Measurements from ENCODE around the gene TNIK.

The TNIK gene

GRCh38 chr3:171419457-171419856, 40.7 kb downstream of the TNIK start:
- DNase-seq, result no peak
- Histone ChIP-seq H4K8ac (ENCODE audit: low read length) (no peak overlapping the region), H2BK5ac (ENCODE audit: low read depth, low read length, poor library complexity, severe bottlenecking) (no peak overlapping the region), H3K23ac (ENCODE audit: low read length in 2 of 2) (no peak overlapping the region), H3K4me3 (ENCODE audit: insufficient read depth in 1 of 2, low read depth in 1 of 2, low read length in 2 of 2) (no peak overlapping the region), H3K14ac (ENCODE audit: low read length in 2 of 2) (no peak overlapping the region), H3K9ac (ENCODE audit: low read length) (no peak overlapping the region), H3K27ac (ENCODE audit: low read length, poor library complexity, severe bottlenecking) (no peak overlapping the region), H3K4me1 (ENCODE audit: control insufficient read depth, insufficient read depth, low read depth, low read length) (no peaks in the 10 kb centered on the region), H2BK120ac (ENCODE audit: low read depth, low read length) (no peak overlapping the region), H3K9me3 (ENCODE audit: control insufficient read depth, low read length) (no peaks in the 10 kb centered on the region), H3K18ac (ENCODE audit: low read depth in 1 of 2, low read length in 2 of 2) (no peak overlapping the region), H2AFZ (ENCODE audit: low read depth, low read length) (no peak overlapping the region), H2BK15ac (ENCODE audit: low read depth, poor library complexity, severe bottlenecking) (no peak overlapping the region), H3K79me1 (replicated peaks; ENCODE audit: low read length, poor library complexity, severe bottlenecking) (peaks cover 14% of the 10 kb centered on the region), H2BK12ac (ENCODE audit: low read length in 2 of 2) (no peak overlapping the region), H3K4ac (ENCODE audit: low read depth in 1 of 2, low read length in 2 of 2) (no peak overlapping the region), H4K91ac (ENCODE audit: low read length) (no peak overlapping the region), H3K27me3 (ENCODE audit: control insufficient read depth in 1 of 2, insufficient read depth in 1 of 2, low read length in 2 of 2) (no peaks in the 10 kb centered on the region), H2AK5ac (ENCODE audit: low read length, severe bottlenecking) (no peak overlapping the region), H3K4me2 (ENCODE audit: low read length, poor library complexity, severe bottlenecking) (no peak overlapping the region), H3K36me3 (ENCODE audit: control insufficient read depth in 1 of 2, insufficient read depth in 2 of 2, low read depth in 1 of 2, low read length in 2 of 2) (no peaks in the 10 kb centered on the region)
- WGBS, result 93% methylated on average over 3 of the region's 3 CpGs

GRCh38 chr3:171417813-171418212, 42.4 kb downstream of the TNIK start:
- no peak overlapping the region for H3K23ac ChIP-seq (ENCODE audit: low read length in 2 of 2)
- DNase-seq, result peak; percentile 94
- no peak overlapping the region for H3K4ac ChIP-seq (ENCODE audit: low read depth in 1 of 2, low read length in 2 of 2)
- H2BK120ac ChIP-seq (ENCODE audit: low read depth, low read length), result no peak overlapping the region
- H3K18ac ChIP-seq (ENCODE audit: low read depth in 1 of 2, low read length in 2 of 2), result peak overlapping the region in 1 of 2 experiments; percentile 75
- H3K14ac ChIP-seq (ENCODE audit: low read length in 2 of 2), result no peak overlapping the region
- no peaks in the 10 kb centered on the region for H3K27me3 ChIP-seq (ENCODE audit: control insufficient read depth in 1 of 2, insufficient read depth in 1 of 2, low read length in 2 of 2)
- H3K27ac ChIP-seq (ENCODE audit: low read length, poor library complexity, severe bottlenecking), result peak overlapping the region; percentile 74
- peaks cover 23% of the 10 kb centered on the region for H3K79me1 ChIP-seq (replicated peaks; ENCODE audit: low read length, poor library complexity, severe bottlenecking)
- peak overlapping the region; percentile 33 for H3K9ac ChIP-seq (ENCODE audit: low read length)
- H3K4me3 ChIP-seq (ENCODE audit: insufficient read depth in 1 of 2, low read depth in 1 of 2, low read length in 2 of 2), result no peak overlapping the region
- no peaks in the 10 kb centered on the region for H3K4me1 ChIP-seq (ENCODE audit: control insufficient read depth, insufficient read depth, low read depth, low read length)
- no peak overlapping the region for H4K8ac ChIP-seq (ENCODE audit: low read length)
- H3K36me3 ChIP-seq (ENCODE audit: control insufficient read depth in 1 of 2, insufficient read depth in 2 of 2, low read depth in 1 of 2, low read length in 2 of 2), result no peaks in the 10 kb centered on the region
- H3K4me2 ChIP-seq (ENCODE audit: low read length, poor library complexity, severe bottlenecking), result no peak overlapping the region
- H2BK5ac ChIP-seq (ENCODE audit: low read depth, low read length, poor library complexity, severe bottlenecking), result no peak overlapping the region
- peak overlapping the region; percentile 94 for H2AK5ac ChIP-seq (ENCODE audit: low read length, severe bottlenecking)
- H2AFZ ChIP-seq (ENCODE audit: low read depth, low read length), result no peak overlapping the region
- no peak overlapping the region for H2BK15ac ChIP-seq (ENCODE audit: low read depth, poor library complexity, severe bottlenecking)
- H2BK12ac ChIP-seq (ENCODE audit: low read length in 2 of 2), result no peak overlapping the region
- no peaks in the 10 kb centered on the region for H3K9me3 ChIP-seq (ENCODE audit: control insufficient read depth, low read length)
- 15% methylated on average over 2 of the region's 3 CpGs for WGBS
- H4K91ac ChIP-seq (ENCODE audit: low read length), result no peak overlapping the region

GRCh38 chr3:171417137-171417536, 43.1 kb downstream of the TNIK start:
- no peak for DNase-seq
- Histone ChIP-seq H3K4me2 (ENCODE audit: low read length, poor library complexity, severe bottlenecking) (no peak overlapping the region), H2BK5ac (ENCODE audit: low read depth, low read length, poor library complexity, severe bottlenecking) (no peak overlapping the region), H2BK120ac (ENCODE audit: low read depth, low read length) (no peak overlapping the region), H3K9me3 (ENCODE audit: control insufficient read depth, low read length) (no peaks in the 10 kb centered on the region), H4K91ac (ENCODE audit: low read length) (no peak overlapping the region), H2AFZ (ENCODE audit: low read depth, low read length) (no peak overlapping the region), H3K4me3 (ENCODE audit: insufficient read depth in 1 of 2, low read depth in 1 of 2, low read length in 2 of 2) (no peak overlapping the region), H3K23ac (ENCODE audit: low read length in 2 of 2) (no peak overlapping the region), H3K27ac (ENCODE audit: low read length, poor library complexity, severe bottlenecking) (no peak overlapping the region), H2BK15ac (ENCODE audit: low read depth, poor library complexity, severe bottlenecking) (no peak overlapping the region), H3K18ac (ENCODE audit: low read depth in 1 of 2, low read length in 2 of 2) (no peak overlapping the region), H3K9ac (ENCODE audit: low read length) (no peak overlapping the region), H3K27me3 (ENCODE audit: control insufficient read depth in 1 of 2, insufficient read depth in 1 of 2, low read length in 2 of 2) (no peaks in the 10 kb centered on the region), H3K79me1 (replicated peaks; ENCODE audit: low read length, poor library complexity, severe bottlenecking) (peaks cover 23% of the 10 kb centered on the region), H4K8ac (ENCODE audit: low read length) (no peak overlapping the region), H3K36me3 (ENCODE audit: control insufficient read depth in 1 of 2, insufficient read depth in 2 of 2, low read depth in 1 of 2, low read length in 2 of 2) (no peaks in the 10 kb centered on the region), H2AK5ac (ENCODE audit: low read length, severe bottlenecking) (no peak overlapping the region), H3K4me1 (ENCODE audit: control insufficient read depth, insufficient read depth, low read depth, low read length) (no peaks in the 10 kb centered on the region), H3K4ac (ENCODE audit: low read depth in 1 of 2, low read length in 2 of 2) (no peak overlapping the region), H2BK12ac (ENCODE audit: low read length in 2 of 2) (no peak overlapping the region), H3K14ac (ENCODE audit: low read length in 2 of 2) (no peak overlapping the region)
- no CpG with 5 or more reads among the region's 1 CpG for WGBS

GRCh38 chr3:171416666-171417065, 43.5 kb downstream of the TNIK start:
- Histone ChIP-seq H3K27me3 (ENCODE audit: control insufficient read depth in 1 of 2, insufficient read depth in 1 of 2, low read length in 2 of 2) (no peaks in the 10 kb centered on the region), H3K23ac (ENCODE audit: low read length in 2 of 2) (no peak overlapping the region), H4K8ac (ENCODE audit: low read length) (no peak overlapping the region), H3K27ac (ENCODE audit: low read length, poor library complexity, severe bottlenecking) (no peak overlapping the region), H3K4me2 (ENCODE audit: low read length, poor library complexity, severe bottlenecking) (no peak overlapping the region), H3K4me3 (ENCODE audit: insufficient read depth in 1 of 2, low read depth in 1 of 2, low read length in 2 of 2) (no peak overlapping the region), H3K4ac (ENCODE audit: low read depth in 1 of 2, low read length in 2 of 2) (no peak overlapping the region), H3K9ac (ENCODE audit: low read length) (no peak overlapping the region), H2BK12ac (ENCODE audit: low read length in 2 of 2) (no peak overlapping the region), H3K14ac (ENCODE audit: low read length in 2 of 2) (no peak overlapping the region), H3K18ac (ENCODE audit: low read depth in 1 of 2, low read length in 2 of 2) (no peak overlapping the region), H2BK15ac (ENCODE audit: low read depth, poor library complexity, severe bottlenecking) (no peak overlapping the region), H4K91ac (ENCODE audit: low read length) (no peak overlapping the region), H3K36me3 (ENCODE audit: control insufficient read depth in 1 of 2, insufficient read depth in 2 of 2, low read depth in 1 of 2, low read length in 2 of 2) (no peaks in the 10 kb centered on the region), H2BK5ac (ENCODE audit: low read depth, low read length, poor library complexity, severe bottlenecking) (no peak overlapping the region), H3K9me3 (ENCODE audit: control insufficient read depth, low read length) (no peaks in the 10 kb centered on the region), H2AK5ac (ENCODE audit: low read length, severe bottlenecking) (no peak overlapping the region), H3K79me1 (replicated peaks; ENCODE audit: low read length, poor library complexity, severe bottlenecking) (peaks cover 26% of the 10 kb centered on the region), H2AFZ (ENCODE audit: low read depth, low read length) (no peak overlapping the region), H2BK120ac (ENCODE audit: low read depth, low read length) (no peak overlapping the region), H3K4me1 (ENCODE audit: control insufficient read depth, insufficient read depth, low read depth, low read length) (no peaks in the 10 kb centered on the region)
- 100% methylated on average over 1 of the region's 2 CpGs for WGBS
- DNase-seq, result no peak
